ENCODE measurements around the gene ARPC5. TPM values are rescaled to one million over a fixed set of nuclear protein-coding genes. Genes with fewer than 3 reads are reported as not detected.

Gene ARPC5
- polyA plus RNA-seq, 3 donors = 110 to 1,089 (median 1,064) TPM

GRCh38 chr1:183652107-183652506 is 16.5 kb upstream of the ARPC5 start:
- TF ChIP-seq CTCF (IDR thresholded peaks at IDR 0.05) = no peak
- no peak overlapping the region for H3K27ac ChIP-seq (ENCODE audit: low read depth in 1 of 2, low read length in 2 of 2)
- peaks cover 21% of the 10 kb centered on the region for H3K4me1 Mint-ChIP-seq
- no peak overlapping the region for H3K4me3 Mint-ChIP-seq
- H3K4me2 ChIP-seq (replicated peaks; ENCODE audit: extremely low read depth, low read length, poor library complexity, severe bottlenecking) = no peak overlapping the region
- no peak for DNase-seq
- H3K4me3 ChIP-seq (replicated peaks in 1 of 3; ENCODE audit: low read depth in 2 of 3, low read length in 3 of 3) = no peak overlapping the region
- no peaks in the 10 kb centered on the region for H3K36me3 ChIP-seq (replicated peaks in 1 of 2; ENCODE audit: control insufficient read depth in 1 of 2, insufficient read depth in 2 of 2, low read length in 2 of 2)
- no peaks in the 10 kb centered on the region for H3K79me2 ChIP-seq (ENCODE audit: insufficient read depth, low read length)
- no CpG with 5 or more reads among the region's 1 CpG for WGBS (ENCODE audit: insufficient coverage)
- H3K27me3 Mint-ChIP-seq (ENCODE audit: low read depth in 3 of 3) = peaks cover 0 to 1% (median 0%) of the 10 kb centered on the region in 3 donors
- H3K4me1 ChIP-seq (ENCODE audit: control insufficient read depth in 1 of 2, insufficient read depth in 2 of 2, low read length in 2 of 2) = peaks cover 11 to 13% of the 10 kb centered on the region in 2 donors
- no peak overlapping the region for H3K9ac ChIP-seq (ENCODE audit: insufficient read depth, low read length, poor library complexity, severe bottlenecking)
- no peaks in the 10 kb centered on the region for H3K9me3 Mint-ChIP-seq
- intact Hi-C loops (cut with micrococcal nuclease) = loop anchor here in 1 of 2 donors (5.0 kb wide), 1 partner anchor 265 kb away; no protein-coding TSS in a partner anchor
- no peak overlapping the region for H2AFZ ChIP-seq (ENCODE audit: insufficient read depth, low read depth, low read length, poor library complexity, severe bottlenecking)
- H3K9me3 ChIP-seq (replicated peaks in 1 of 2; ENCODE audit: control insufficient read depth in 1 of 2, insufficient read depth in 1 of 2, low read length in 2 of 2) = no peaks in the 10 kb centered on the region
- H4K20me1 ChIP-seq (ENCODE audit: insufficient read depth, low read length) = no peaks in the 10 kb centered on the region
- no peaks in the 10 kb centered on the region for H3K36me3 Mint-ChIP-seq
- H3K27me3 ChIP-seq (ENCODE audit: control insufficient read depth in 2 of 2, insufficient read depth in 2 of 2, low read length in 2 of 2) = no peaks in the 10 kb centered on the region
- H3K27ac Mint-ChIP-seq = peak overlapping the region in 1 of 7 donors; percentile 21

GRCh38 chr1:183651612-183652011 is 16.0 kb upstream of the ARPC5 start:
- Histone ChIP-seq H4K20me1 (ENCODE audit: insufficient read depth, low read length) (no peaks in the 10 kb centered on the region), H3K9me3 (replicated peaks in 1 of 2; ENCODE audit: control insufficient read depth in 1 of 2, insufficient read depth in 1 of 2, low read length in 2 of 2) (no peaks in the 10 kb centered on the region), H3K4me3 (replicated peaks in 1 of 3; ENCODE audit: low read depth in 2 of 3, low read length in 3 of 3) (no peak overlapping the region), H3K27ac (ENCODE audit: low read depth in 1 of 2, low read length in 2 of 2) (no peak overlapping the region), H3K4me2 (replicated peaks; ENCODE audit: extremely low read depth, low read length, poor library complexity, severe bottlenecking) (no peak overlapping the region), H3K4me1 (ENCODE audit: control insufficient read depth in 1 of 2, insufficient read depth in 2 of 2, low read length in 2 of 2) (peaks cover 16 to 18% of the 10 kb centered on the region in 2 donors), H3K9ac (ENCODE audit: insufficient read depth, low read length, poor library complexity, severe bottlenecking) (no peak overlapping the region), H3K27me3 (ENCODE audit: control insufficient read depth in 2 of 2, insufficient read depth in 2 of 2, low read length in 2 of 2) (no peaks in the 10 kb centered on the region), H3K79me2 (ENCODE audit: insufficient read depth, low read length) (no peaks in the 10 kb centered on the region), H2AFZ (ENCODE audit: insufficient read depth, low read depth, low read length, poor library complexity, severe bottlenecking) (no peak overlapping the region), H3K36me3 (replicated peaks in 1 of 2; ENCODE audit: control insufficient read depth in 1 of 2, insufficient read depth in 2 of 2, low read length in 2 of 2) (no peaks in the 10 kb centered on the region)
- intact Hi-C loops (cut with micrococcal nuclease) = loop anchor here in 1 of 2 donors (5.0 kb wide), 1 partner anchor 266 kb away; no protein-coding TSS in a partner anchor
- H3K4me1 Mint-ChIP-seq = peaks cover 24% of the 10 kb centered on the region
- 87% methylated on average over 4 of the region's 5 CpGs for WGBS (ENCODE audit: insufficient coverage)
- H3K27me3 Mint-ChIP-seq (ENCODE audit: low read depth in 3 of 3) = peaks cover 0 to 1% (median 0%) of the 10 kb centered on the region in 3 donors
- H3K27ac Mint-ChIP-seq = peak overlapping the region in 1 of 7 donors; percentile 62
- no peak for DNase-seq
- H3K4me3 Mint-ChIP-seq = no peak overlapping the region
- H3K9me3 Mint-ChIP-seq = no peaks in the 10 kb centered on the region
- H3K36me3 Mint-ChIP-seq = no peaks in the 10 kb centered on the region
- TF ChIP-seq CTCF (IDR thresholded peaks at IDR 0.05) = no peak

Data from CD14-positive monocyte (primary cell).